WTC11 (cell line): ENCODE results near the gene RRP8. TPM values are rescaled to one million over a fixed set of nuclear protein-coding genes. Genes with fewer than 3 reads are reported as not detected.

Experiments used
- ATAC-seq: fragments of 200-7000 bp; cut with Tn5 transposase; 2 replicates; pipeline ENCODE4 v1.10.0; 2021; ENCODE audit warnings: mild to moderate bottlenecking, moderate library complexity
- CTCF ChIA-PET: fragments of 300-600 bp; sonication (Branson Sonifier 250); formaldehyde crosslinking; loops from one replicate; lab custom pipeline; 2021; ENCODE audit warnings: antibody characterized with exemption; lab: Charles Lee
- POLR2A ChIA-PET: fragments of 350-600 bp; sonication (Branson Sonifier 250); formaldehyde crosslinking; loops from one replicate; lab custom pipeline; 2021; ENCODE audit warnings: antibody characterized with exemption; lab: Charles Lee
- DNase-seq: peaks from one replicate; pipeline ENCODE4 v3.0.0; 2021; ENCODE audit warnings: low spot score
- H3K27ac Mint-ChIP-seq: 2 replicates; pipeline ENCODE4 v1.8.0; 2021; ENCODE audit warnings: mixed read lengths
- H3K27me3 Mint-ChIP-seq: 2 replicates; pipeline ENCODE4 v1.8.0; 2021; ENCODE audit warnings: low read depth, mild to moderate bottlenecking, moderate library complexity, mixed read lengths
- H3K36me3 Mint-ChIP-seq: 2 replicates; pipeline ENCODE4 v1.8.0; 2021; ENCODE audit warnings: mixed read lengths
- H3K4me1 Mint-ChIP-seq: 2 replicates; pipeline ENCODE4 v1.8.0; 2022; ENCODE audit warnings: mixed read lengths
- H3K4me3 Mint-ChIP-seq: 2 replicates; pipeline ENCODE4 v1.8.0; 2021; ENCODE audit warnings: mild to moderate bottlenecking, moderate library complexity, mixed read lengths
- H3K9me3 Mint-ChIP-seq: 2 replicates; pipeline ENCODE4 v1.8.0; 2021; ENCODE audit warnings: mixed read lengths
- CREB1 ChIP-seq: sonication (generic); formaldehyde crosslinking; IDR thresholded peaks from 2 replicates; pipeline ENCODE4 v1.8.0; 2023; ENCODE audit warnings: mild to moderate bottlenecking, missing genetic modification reagents
- EMX1 ChIP-seq: fragments of 250-450 bp; sonication (Bioruptor Pico); IDR thresholded peaks from 2 replicates; pipeline ENCODE4 v1.8.0; 2021; ENCODE audit warnings: mild to moderate bottlenecking
- GTF2I ChIP-seq: fragments of 250-450 bp; sonication (Bioruptor Pico); conservative IDR thresholded peaks from 2 replicates; pipeline ENCODE4 v1.4.0; 2021; ENCODE audit warnings: mild to moderate bottlenecking
- RORB ChIP-seq: fragments of 250-450 bp; sonication (Bioruptor Pico); IDR thresholded peaks from 2 replicates; pipeline ENCODE4 v1.9.0; 2021; ENCODE audit warnings: mild to moderate bottlenecking
- SP1 ChIP-seq: sonication (generic); formaldehyde crosslinking; conservative IDR thresholded peaks from 2 replicates; pipeline ENCODE4 v1.8.1; 2022; ENCODE audit warnings: missing genetic modification reagents
- total RNA-seq: library from RNA; stranded (reverse); gene quantifications from 3 replicates; pipeline ENCODE4 v1.2.3, GENCODE V29; 2021
- TF ChIP-seq, protein P1 (sequence below): fragments of 250-450 bp; sonication (Bioruptor Pico); IDR thresholded peaks from 2 replicates; pipeline ENCODE4 v1.9.0; 2021; ENCODE audit warnings: mild to moderate bottlenecking, borderline replicate concordance
- TF ChIP-seq, protein P2 (sequence below): sonication (generic); formaldehyde crosslinking; IDR thresholded peaks from 2 replicates; pipeline ENCODE4 v1.8.0; 2022; ENCODE audit warnings: mild to moderate bottlenecking, missing genetic modification reagents
- TF ChIP-seq, protein P3 (sequence below): fragments of 250-450 bp; sonication (Bioruptor Pico); IDR thresholded peaks from 2 replicates; pipeline ENCODE4 v1.8.0; 2021; ENCODE audit warnings: mild to moderate bottlenecking
- TF ChIP-seq, protein P4 (sequence below): sonication (generic); formaldehyde crosslinking; conservative IDR thresholded peaks from 2 replicates; pipeline ENCODE4 v1.8.1; 2023; ENCODE audit warnings: mild to moderate bottlenecking, low read depth, missing genetic modification reagents, moderate library complexity
- TF ChIP-seq, protein P5 (sequence below): fragments of 250-450 bp; sonication (Bioruptor Pico); IDR thresholded peaks from 2 replicates; pipeline ENCODE4 v1.9.0; 2021; ENCODE audit warnings: mild to moderate bottlenecking

The RRP8 gene
- total RNA-seq, 1 experiment from 2014 or later, result 15.0 TPM

DNA sequence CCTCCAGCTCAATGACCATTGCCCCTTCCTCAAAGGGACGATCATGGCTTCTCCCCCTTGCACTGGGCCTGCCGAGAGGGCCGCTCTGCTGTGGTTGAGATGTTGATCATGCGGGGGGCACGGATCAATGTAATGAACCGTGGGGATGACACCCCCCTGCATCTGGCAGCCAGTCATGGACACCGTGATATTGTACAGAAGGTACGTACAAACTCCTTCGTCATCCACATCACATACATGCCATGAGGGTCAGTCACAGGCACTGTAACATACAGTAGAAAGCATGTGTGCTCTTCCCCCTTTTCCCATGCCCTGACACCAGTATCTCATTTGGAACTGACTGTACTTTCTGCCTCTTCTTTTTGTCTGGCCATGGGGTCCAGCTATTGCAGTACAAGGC is 4.6 kb upstream of the RRP8 start (continued):
- TF ChIP-seq, protein P1, sequence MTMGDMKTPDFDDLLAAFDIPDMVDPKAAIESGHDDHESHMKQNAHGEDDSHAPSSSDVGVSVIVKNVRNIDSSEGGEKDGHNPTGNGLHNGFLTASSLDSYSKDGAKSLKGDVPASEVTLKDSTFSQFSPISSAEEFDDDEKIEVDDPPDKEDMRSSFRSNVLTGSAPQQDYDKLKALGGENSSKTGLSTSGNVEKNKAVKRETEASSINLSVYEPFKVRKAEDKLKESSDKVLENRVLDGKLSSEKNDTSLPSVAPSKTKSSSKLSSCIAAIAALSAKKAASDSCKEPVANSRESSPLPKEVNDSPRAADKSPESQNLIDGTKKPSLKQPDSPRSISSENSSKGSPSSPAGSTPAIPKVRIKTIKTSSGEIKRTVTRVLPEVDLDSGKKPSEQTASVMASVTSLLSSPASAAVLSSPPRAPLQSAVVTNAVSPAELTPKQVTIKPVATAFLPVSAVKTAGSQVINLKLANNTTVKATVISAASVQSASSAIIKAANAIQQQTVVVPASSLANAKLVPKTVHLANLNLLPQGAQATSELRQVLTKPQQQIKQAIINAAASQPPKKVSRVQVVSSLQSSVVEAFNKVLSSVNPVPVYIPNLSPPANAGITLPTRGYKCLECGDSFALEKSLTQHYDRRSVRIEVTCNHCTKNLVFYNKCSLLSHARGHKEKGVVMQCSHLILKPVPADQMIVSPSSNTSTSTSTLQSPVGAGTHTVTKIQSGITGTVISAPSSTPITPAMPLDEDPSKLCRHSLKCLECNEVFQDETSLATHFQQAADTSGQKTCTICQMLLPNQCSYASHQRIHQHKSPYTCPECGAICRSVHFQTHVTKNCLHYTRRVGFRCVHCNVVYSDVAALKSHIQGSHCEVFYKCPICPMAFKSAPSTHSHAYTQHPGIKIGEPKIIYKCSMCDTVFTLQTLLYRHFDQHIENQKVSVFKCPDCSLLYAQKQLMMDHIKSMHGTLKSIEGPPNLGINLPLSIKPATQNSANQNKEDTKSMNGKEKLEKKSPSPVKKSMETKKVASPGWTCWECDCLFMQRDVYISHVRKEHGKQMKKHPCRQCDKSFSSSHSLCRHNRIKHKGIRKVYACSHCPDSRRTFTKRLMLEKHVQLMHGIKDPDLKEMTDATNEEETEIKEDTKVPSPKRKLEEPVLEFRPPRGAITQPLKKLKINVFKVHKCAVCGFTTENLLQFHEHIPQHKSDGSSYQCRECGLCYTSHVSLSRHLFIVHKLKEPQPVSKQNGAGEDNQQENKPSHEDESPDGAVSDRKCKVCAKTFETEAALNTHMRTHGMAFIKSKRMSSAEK (CRISPR knock-in tag), result no peak
- no peak for TF ChIP-seq CREB1 (CRISPR knock-in tag)
- TF ChIP-seq, protein P2, sequence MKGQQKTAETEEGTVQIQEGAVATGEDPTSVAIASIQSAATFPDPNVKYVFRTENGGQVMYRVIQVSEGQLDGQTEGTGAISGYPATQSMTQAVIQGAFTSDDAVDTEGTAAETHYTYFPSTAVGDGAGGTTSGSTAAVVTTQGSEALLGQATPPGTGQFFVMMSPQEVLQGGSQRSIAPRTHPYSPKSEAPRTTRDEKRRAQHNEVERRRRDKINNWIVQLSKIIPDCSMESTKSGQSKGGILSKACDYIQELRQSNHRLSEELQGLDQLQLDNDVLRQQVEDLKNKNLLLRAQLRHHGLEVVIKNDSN (CRISPR knock-in tag), result no peak

DNA sequence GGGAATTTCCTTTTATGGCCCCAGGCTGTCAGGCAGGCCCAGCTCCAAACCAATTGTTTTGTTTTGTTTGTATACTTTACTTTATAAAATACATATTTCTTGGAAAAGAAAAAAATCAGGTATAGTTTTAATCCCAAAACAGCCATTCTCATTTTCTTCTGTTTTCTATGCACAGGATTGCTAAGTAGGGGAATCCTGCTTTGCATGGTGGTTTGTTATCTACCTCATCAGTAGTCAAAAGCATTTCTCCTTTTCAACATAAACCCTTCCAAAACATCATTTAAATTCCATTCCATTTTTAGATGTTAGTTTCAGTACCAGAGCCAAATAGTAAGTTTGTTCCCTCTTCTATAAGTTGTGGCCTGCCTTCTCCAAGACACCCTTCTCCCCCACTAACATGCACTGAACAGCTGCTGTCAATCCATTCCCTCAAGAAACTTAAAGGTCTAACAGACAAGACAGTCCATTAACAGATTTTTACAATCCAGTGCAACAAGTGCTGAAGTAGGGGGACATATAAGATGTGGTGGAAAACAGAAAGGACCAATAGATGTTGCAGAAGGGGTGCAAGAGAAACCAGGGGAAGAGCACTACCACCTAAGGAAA is 3.9 kb upstream of the RRP8 start:
- Mint-ChIP-seq H3K36me3 (peaks cover 36% of the 10 kb centered on the region), H3K27ac (peak overlapping the region; percentile 96)
- DNase-seq, result no peak
- POLR2A ChIA-PET, result interaction anchor here (0.9 to 2.9 kb wide), 5 partner anchors 12 to 76 kb away, joined by 3 to 11 read pairs (median 5); partner anchors contain the start of genes MRPL17 and TPP1
- TF ChIP-seq, protein P1 (CRISPR knock-in tag), result 0 out of 2 replicates have a peak, but pooled peaks have one; percentile 15
- TF ChIP-seq EMX1 (CRISPR knock-in tag), result no peak
- TF ChIP-seq, all 79 proteins: peak for 1
- Mint-ChIP-seq H3K4me1 (peaks cover 20% of the 10 kb centered on the region), H3K27me3 (no peaks in the 10 kb centered on the region), H3K9me3 (no peaks in the 10 kb centered on the region), H3K4me3 (peak overlapping the region; percentile 23; the same call in 1 of the 2 replicates)
- ATAC-seq, result no peak
- CTCF ChIA-PET, result interaction anchor here (0.7 to 1.7 kb wide), 9 partner anchors 12 to 244 kb away, joined by 3 to 10 read pairs (median 4); partner anchors contain the start of genes MRPL17 and TPP1

DNA sequence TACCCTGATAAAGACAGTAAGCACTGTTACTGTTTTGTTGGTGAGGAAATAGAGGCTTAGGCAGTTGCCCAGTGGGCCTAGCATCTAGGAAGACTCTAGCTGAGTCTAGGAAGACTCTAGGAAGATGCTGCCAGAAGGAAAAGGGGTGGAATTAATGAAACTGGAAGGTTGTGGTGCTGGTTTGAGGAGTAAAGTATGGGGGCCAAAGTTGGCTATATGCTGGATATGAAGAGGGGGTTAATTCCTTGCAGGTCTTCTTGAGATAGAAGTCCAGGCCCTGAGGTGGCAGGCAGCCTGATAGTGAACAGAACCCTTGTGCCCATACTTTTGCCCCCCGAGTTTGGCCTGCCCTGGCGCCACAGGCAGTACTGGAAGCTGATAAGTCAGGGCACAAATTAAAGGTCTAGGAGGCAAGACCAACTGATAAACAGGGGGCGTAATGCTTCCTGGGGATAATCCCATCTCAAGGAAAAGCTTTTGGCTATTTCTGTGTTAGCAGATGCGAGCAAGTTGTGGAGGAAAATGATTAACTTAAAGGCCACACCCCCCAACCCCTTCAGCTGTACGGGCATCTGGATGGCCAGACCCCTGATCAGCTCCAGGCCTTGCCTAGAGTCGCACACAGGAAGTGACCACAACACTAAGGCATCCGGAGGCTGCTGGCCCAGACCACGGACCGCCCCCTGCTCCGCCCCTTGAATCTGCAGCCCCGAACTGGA is 3.2 kb upstream of the RRP8 start:
- ATAC-seq, result peak; percentile 81
- peaks cover 36% of the 10 kb centered on the region for H3K36me3 Mint-ChIP-seq
- H3K4me3 Mint-ChIP-seq, result peak overlapping the region; percentile 28; the same call in 1 of the 2 replicates
- H3K27me3 Mint-ChIP-seq, result no peaks in the 10 kb centered on the region
- ChIA-PET POLR2A (interaction anchor here (0.6 to 2.9 kb wide), 6 partner anchors 12 to 77 kb away, joined by 3 to 11 read pairs (median 4); partner anchors contain the start of genes MRPL17 and TPP1), CTCF (interaction anchor here (0.7 to 1.7 kb wide), 10 partner anchors 12 to 243 kb away, joined by 3 to 10 read pairs (median 4); partner anchors contain the start of genes MRPL17 and TPP1)
- peak; percentile 92 for DNase-seq
- H3K9me3 Mint-ChIP-seq, result no peaks in the 10 kb centered on the region
- peak overlapping the region; percentile 97 for H3K27ac Mint-ChIP-seq
- TF ChIP-seq, protein P3, sequence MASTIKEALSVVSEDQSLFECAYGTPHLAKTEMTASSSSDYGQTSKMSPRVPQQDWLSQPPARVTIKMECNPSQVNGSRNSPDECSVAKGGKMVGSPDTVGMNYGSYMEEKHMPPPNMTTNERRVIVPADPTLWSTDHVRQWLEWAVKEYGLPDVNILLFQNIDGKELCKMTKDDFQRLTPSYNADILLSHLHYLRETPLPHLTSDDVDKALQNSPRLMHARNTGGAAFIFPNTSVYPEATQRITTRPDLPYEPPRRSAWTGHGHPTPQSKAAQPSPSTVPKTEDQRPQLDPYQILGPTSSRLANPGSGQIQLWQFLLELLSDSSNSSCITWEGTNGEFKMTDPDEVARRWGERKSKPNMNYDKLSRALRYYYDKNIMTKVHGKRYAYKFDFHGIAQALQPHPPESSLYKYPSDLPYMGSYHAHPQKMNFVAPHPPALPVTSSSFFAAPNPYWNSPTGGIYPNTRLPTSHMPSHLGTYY, result 0 out of 2 replicates have a peak, but pooled peaks have one; percentile 18
- TF ChIP-seq RORB, result no peak
- no peak for TF ChIP-seq GTF2I (CRISPR knock-in tag)
- TF ChIP-seq, protein P4, sequence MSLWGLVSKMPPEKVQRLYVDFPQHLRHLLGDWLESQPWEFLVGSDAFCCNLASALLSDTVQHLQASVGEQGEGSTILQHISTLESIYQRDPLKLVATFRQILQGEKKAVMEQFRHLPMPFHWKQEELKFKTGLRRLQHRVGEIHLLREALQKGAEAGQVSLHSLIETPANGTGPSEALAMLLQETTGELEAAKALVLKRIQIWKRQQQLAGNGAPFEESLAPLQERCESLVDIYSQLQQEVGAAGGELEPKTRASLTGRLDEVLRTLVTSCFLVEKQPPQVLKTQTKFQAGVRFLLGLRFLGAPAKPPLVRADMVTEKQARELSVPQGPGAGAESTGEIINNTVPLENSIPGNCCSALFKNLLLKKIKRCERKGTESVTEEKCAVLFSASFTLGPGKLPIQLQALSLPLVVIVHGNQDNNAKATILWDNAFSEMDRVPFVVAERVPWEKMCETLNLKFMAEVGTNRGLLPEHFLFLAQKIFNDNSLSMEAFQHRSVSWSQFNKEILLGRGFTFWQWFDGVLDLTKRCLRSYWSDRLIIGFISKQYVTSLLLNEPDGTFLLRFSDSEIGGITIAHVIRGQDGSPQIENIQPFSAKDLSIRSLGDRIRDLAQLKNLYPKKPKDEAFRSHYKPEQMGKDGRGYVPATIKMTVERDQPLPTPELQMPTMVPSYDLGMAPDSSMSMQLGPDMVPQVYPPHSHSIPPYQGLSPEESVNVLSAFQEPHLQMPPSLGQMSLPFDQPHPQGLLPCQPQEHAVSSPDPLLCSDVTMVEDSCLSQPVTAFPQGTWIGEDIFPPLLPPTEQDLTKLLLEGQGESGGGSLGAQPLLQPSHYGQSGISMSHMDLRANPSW (CRISPR knock-in tag), result no peak
- TF ChIP-seq SP1 (CRISPR knock-in tag), result 0 out of 2 replicates have a peak, but pooled peaks have one; percentile 33
- TF ChIP-seq, protein P5, sequence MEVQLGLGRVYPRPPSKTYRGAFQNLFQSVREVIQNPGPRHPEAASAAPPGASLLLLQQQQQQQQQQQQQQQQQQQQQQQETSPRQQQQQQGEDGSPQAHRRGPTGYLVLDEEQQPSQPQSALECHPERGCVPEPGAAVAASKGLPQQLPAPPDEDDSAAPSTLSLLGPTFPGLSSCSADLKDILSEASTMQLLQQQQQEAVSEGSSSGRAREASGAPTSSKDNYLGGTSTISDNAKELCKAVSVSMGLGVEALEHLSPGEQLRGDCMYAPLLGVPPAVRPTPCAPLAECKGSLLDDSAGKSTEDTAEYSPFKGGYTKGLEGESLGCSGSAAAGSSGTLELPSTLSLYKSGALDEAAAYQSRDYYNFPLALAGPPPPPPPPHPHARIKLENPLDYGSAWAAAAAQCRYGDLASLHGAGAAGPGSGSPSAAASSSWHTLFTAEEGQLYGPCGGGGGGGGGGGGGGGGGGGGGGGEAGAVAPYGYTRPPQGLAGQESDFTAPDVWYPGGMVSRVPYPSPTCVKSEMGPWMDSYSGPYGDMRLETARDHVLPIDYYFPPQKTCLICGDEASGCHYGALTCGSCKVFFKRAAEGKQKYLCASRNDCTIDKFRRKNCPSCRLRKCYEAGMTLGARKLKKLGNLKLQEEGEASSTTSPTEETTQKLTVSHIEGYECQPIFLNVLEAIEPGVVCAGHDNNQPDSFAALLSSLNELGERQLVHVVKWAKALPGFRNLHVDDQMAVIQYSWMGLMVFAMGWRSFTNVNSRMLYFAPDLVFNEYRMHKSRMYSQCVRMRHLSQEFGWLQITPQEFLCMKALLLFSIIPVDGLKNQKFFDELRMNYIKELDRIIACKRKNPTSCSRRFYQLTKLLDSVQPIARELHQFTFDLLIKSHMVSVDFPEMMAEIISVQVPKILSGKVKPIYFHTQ, result peak; percentile 64; the same call in 1 of the 2 replicates
- peaks cover 20% of the 10 kb centered on the region for H3K4me1 Mint-ChIP-seq
